Testis (tissue), 3 donors: ENCODE measurements around the gene SAP130. TPM values are rescaled to one million over a fixed set of nuclear protein-coding genes. Genes with fewer than 3 reads are reported as not detected.

Experiments
- DNase-seq: peaks from one replicate; pipeline ENCODE4 v3.0.0-alpha.2; 2019
- H3K27ac ChIP-seq, 2 donors: fragments of 200-600 bp; sonication (generic); one replicate each; pipeline ENCODE4 v1.5.1; 2019
- H3K27me3 ChIP-seq: fragments of 200-600 bp; sonication (generic); one replicate; pipeline ENCODE4 v1.5.1; 2019
- H3K36me3 ChIP-seq: fragments of 200-600 bp; sonication (generic); one replicate; pipeline ENCODE4 v1.5.1; 2017; ENCODE audit warnings: low read depth; ENCODE audit errors: missing control alignments
- H3K4me1 ChIP-seq: fragments of 200-600 bp; sonication (generic); one replicate; pipeline ENCODE4 v1.5.1; 2019
- H3K4me3 ChIP-seq, 2 donors: fragments of 200-600 bp; sonication (generic); one replicate each; pipeline ENCODE4 v1.5.1; 2017 to 2019
- H3K9me3 ChIP-seq: fragments of 200-600 bp; sonication (generic); one replicate; pipeline ENCODE4 v1.5.1; 2017
- CTCF ChIP-seq, 3 experiments: fragments of 450-650 bp in 2 of 3; fragments of 200-600 bp in 1 of 3; sonication (generic) in 1 of 3; IDR thresholded peaks; one replicate each; pipeline ENCODE4 v1.5.1; 2016 to 2019; ENCODE audit warnings: antibody characterized with exemption in 3 of 3, mild to moderate bottlenecking in 2 of 3, moderate library complexity in 1 of 3
- POLR2A ChIP-seq: fragments of 450-650 bp; IDR thresholded peaks from one replicate; pipeline ENCODE4 v1.6.1; 2017; ENCODE audit warnings: antibody characterized with exemption, mild to moderate bottlenecking, moderate library complexity
- WGBS, 2 donors: methylation state at CpG; one replicate each; pipeline ENCODE4 v1.1.5; 2018; 5-methylcytosine and 5-hydroxymethylcytosine counted together
- intact Hi-C: fragments of 100-400 bp; cut with DNase I; formaldehyde crosslinking; loops from one replicate; pipeline ENCODE4 v1.15.1; 2023; ENCODE audit warnings: low total_unique reads
- polyA plus RNA-seq: library from polyadenylated mRNA; stranded (reverse); fragments of 350-450 nt; fragmentation: Illumina TruSeq; extraction: RNeasy Lipid Tissue Mini Kit (QIAGEN cat#74804); gene quantifications from one replicate; pipeline ENCODE4 v1.2.3, GENCODE V29; 2014; ENCODE audit warnings: low read depth, low replicate concordance; ENCODE audit not compliant: insufficient read depth
- total RNA-seq, 2 donors: library from RNA; depleted of rRNA; stranded (reverse); fragments of >200 nt; gene quantifications; one replicate each; pipeline ENCODE4 v1.2.3, GENCODE V29; 2016

Gene SAP130
- total and polyA plus RNA-seq, 3 donors from 2014 or later: 82.4 to 129 (median 85.7) TPM

DNA sequence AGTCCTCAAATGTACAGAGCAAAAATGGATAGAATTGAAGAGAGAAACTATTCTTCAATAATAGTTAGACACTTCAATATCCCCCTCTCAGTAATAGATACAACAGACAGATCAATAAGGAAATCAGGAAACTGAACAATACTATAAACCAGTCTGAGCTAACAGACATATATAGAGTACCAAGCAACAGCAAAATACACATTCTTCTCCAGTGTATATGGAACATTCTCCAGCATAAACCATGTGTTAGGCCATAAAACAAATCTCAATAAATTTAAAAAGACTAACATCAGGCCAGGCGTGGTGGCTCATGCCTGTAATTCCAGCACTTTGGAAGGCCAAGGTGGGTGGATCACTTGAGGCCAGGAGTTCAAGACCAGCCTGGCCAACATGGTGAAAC is 98.4 kb downstream of the SAP130 start:
- Histone ChIP-seq H3K4me1 (no peaks in the 10 kb centered on the region), H3K9me3 (no peaks in the 10 kb centered on the region), H3K36me3 (no peaks in the 10 kb centered on the region), H3K4me3 (no peak overlapping the region), H3K27ac (no peak overlapping the region), H3K27me3 (no peaks in the 10 kb centered on the region)
- intact Hi-C loops: no loop called here
- 83 to 96% methylated on average over 1 of the region's 1 CpG for WGBS, 2 donors
- no peak for DNase-seq
- TF ChIP-seq CTCF (IDR thresholded peaks at IDR 0.05): no peak
- TF ChIP-seq POLR2A: no peak

GRCh38 chr2:127927384-127927783 is 100.5 kb downstream of the SAP130 start:
- Histone ChIP-seq H3K4me1 (no peaks in the 10 kb centered on the region), H3K9me3 (no peaks in the 10 kb centered on the region), H3K4me3 (no peak overlapping the region), H3K27me3 (no peaks in the 10 kb centered on the region), H3K27ac (no peak overlapping the region), H3K36me3 (no peaks in the 10 kb centered on the region)
- intact Hi-C loops: no loop called here
- TF ChIP-seq CTCF (IDR thresholded peaks at IDR 0.05) (no peak), POLR2A (no peak)
- WGBS, 2 donors: 85 to 95% methylated on average over 3 of the region's 3 CpGs
- no peak for DNase-seq

- 72 to 89% methylated on average over 4 of the region's 4 CpGs for WGBS, 2 donors
- TF ChIP-seq POLR2A: no peak
- TF ChIP-seq CTCF (IDR thresholded peaks at IDR 0.05): no peak
- no peaks in the 10 kb centered on the region for H3K36me3 ChIP-seq
- no peak overlapping the region for H3K27ac ChIP-seq
- H3K4me3 ChIP-seq: no peak overlapping the region
- H3K9me3 ChIP-seq: no peaks in the 10 kb centered on the region
- intact Hi-C loops: no loop called here
- H3K27me3 ChIP-seq: no peaks in the 10 kb centered on the region
- H3K4me1 ChIP-seq: peaks cover 4% of the 10 kb centered on the region
- peak; percentile 44 for DNase-seq
These were observed 109.9 kb downstream of the SAP130 start for GRCh38 chr2:127917916-127918315.

- H3K4me1 ChIP-seq: peaks cover 4% of the 10 kb centered on the region
- peak overlapping the region; percentile 27 to 83 for H3K27ac ChIP-seq
- no peaks in the 10 kb centered on the region for H3K27me3 ChIP-seq
- DNase-seq: no peak
- H3K36me3 ChIP-seq: no peaks in the 10 kb centered on the region
- H3K9me3 ChIP-seq: no peaks in the 10 kb centered on the region
- WGBS, 2 donors: 85 to 90% methylated on average over 8 of the region's 8 CpGs
- intact Hi-C loops: no loop called here
- TF ChIP-seq POLR2A: no peak
- no peak for TF ChIP-seq CTCF (IDR thresholded peaks at IDR 0.05)
- H3K4me3 ChIP-seq: no peak overlapping the region
These were observed 113.9 kb downstream of the SAP130 start for GRCh38 chr2:127913808-127914457.

DNA sequence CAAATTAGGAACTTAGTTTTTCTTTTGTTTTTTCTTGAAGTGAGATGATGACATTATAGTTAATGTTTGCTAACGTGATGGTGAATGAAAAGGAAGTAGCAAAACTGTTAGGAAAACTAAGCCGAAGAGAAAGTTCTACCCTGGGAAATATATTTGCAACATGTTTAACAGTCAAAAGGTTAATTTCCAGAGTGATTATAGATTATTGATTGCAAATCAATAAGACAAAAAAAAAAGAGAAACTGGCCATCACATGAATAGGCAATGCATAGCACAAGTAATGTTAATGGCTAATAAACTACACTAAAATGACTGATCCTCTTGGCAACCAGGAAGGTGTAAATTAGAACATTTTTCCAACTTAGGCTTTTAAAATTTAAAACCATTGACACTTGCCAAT is 116.1 kb downstream of the SAP130 start:
- Histone ChIP-seq H3K4me3 (no peak overlapping the region), H3K9me3 (no peaks in the 10 kb centered on the region), H3K4me1 (peaks cover 4% of the 10 kb centered on the region), H3K27me3 (no peaks in the 10 kb centered on the region), H3K36me3 (no peaks in the 10 kb centered on the region), H3K27ac (no peak overlapping the region)
- WGBS, 2 donors: 69 to 74% methylated on average over 2 of the region's 2 CpGs
- DNase-seq: no peak
- intact Hi-C loops: no loop called here
- no peak for TF ChIP-seq POLR2A
